GM23248 (cell line): Measurements from ENCODE around the gene THAP5.

Source experiments
- EZH2 ChIP-seq: fragments of 200-600 bp; sonication (generic); IDR thresholded peaks from 2 replicates; pipeline ENCODE4 v1.6.1; 2018; ENCODE audit warnings: antibody characterized with exemption, mild to moderate bottlenecking; ENCODE audit not compliant: insufficient read depth, poor library complexity, severe bottlenecking
- EZH2phosphoT487 ChIP-seq: fragments of 200-600 bp; sonication (generic); IDR thresholded peaks from 2 replicates; pipeline ENCODE4 v1.6.1; 2018; ENCODE audit warnings: antibody characterized with exemption, moderate library complexity, mild to moderate bottlenecking, low read depth; ENCODE audit not compliant: insufficient read depth

GRCh38 chr7:108603656-108604306 lies 34.3 kb upstream of the THAP5 start:
- no peak for TF ChIP-seq EZH2
- no peak for TF ChIP-seq EZH2phosphoT487
